Keratinocyte (primary cell): ENCODE data around the gene MFSD12.

Source experiments
- CTCF ChIP-seq, 3 experiments: IDR thresholded peaks in 1 of 3; conservative IDR thresholded peaks in 1 of 3; optimal IDR thresholded peaks in 1 of 3; 2 replicates in 2 of 3; 3 replicates in 1 of 3; pipeline versions ENCODE3 to v1.5.1; 2011; ENCODE audit warnings: low read length in 3 of 3, mild to moderate bottlenecking in 3 of 3, moderate library complexity in 2 of 3, control low read depth in 1 of 3, inconsistent platforms in 1 of 3; ENCODE audit not compliant: insufficient read depth in 2 of 3; ENCODE audit errors: extremely low read depth in 1 of 3
- EZH2 ChIP-seq: IDR thresholded peaks from one replicate; pipeline ENCODE4 v1.6.1; 2012; ENCODE audit warnings: inconsistent platforms, mild to moderate bottlenecking, low read length, moderate library complexity

- TF ChIP-seq CTCF (optimal IDR thresholded peaks at IDR 0.05 in 1 of 3, IDR thresholded peaks at IDR 0.05 in 1 of 3, conservative IDR thresholded peaks at IDR 0.05 in 1 of 3; ENCODE audit: extremely low read depth in 1 of 3, insufficient read depth in 2 of 3, low read length in 3 of 3) (no peak), EZH2 (no peak)
Observed at GRCh38 chr19:3513229-3514140, 43.9 kb downstream of the MFSD12 start.
